GM18517 (cell line): ENCODE results near the gene ASB18.

Experiments used
- ATAC-seq: cut with Tn5 transposase; IDR thresholded peaks from one replicate; pipeline ENCODE4 v1.9.1; 2021; ENCODE audit warnings: mild to moderate bottlenecking, moderate library complexity; ENCODE audit not compliant: unreplicated experiment

ASB18 gene

DNA sequence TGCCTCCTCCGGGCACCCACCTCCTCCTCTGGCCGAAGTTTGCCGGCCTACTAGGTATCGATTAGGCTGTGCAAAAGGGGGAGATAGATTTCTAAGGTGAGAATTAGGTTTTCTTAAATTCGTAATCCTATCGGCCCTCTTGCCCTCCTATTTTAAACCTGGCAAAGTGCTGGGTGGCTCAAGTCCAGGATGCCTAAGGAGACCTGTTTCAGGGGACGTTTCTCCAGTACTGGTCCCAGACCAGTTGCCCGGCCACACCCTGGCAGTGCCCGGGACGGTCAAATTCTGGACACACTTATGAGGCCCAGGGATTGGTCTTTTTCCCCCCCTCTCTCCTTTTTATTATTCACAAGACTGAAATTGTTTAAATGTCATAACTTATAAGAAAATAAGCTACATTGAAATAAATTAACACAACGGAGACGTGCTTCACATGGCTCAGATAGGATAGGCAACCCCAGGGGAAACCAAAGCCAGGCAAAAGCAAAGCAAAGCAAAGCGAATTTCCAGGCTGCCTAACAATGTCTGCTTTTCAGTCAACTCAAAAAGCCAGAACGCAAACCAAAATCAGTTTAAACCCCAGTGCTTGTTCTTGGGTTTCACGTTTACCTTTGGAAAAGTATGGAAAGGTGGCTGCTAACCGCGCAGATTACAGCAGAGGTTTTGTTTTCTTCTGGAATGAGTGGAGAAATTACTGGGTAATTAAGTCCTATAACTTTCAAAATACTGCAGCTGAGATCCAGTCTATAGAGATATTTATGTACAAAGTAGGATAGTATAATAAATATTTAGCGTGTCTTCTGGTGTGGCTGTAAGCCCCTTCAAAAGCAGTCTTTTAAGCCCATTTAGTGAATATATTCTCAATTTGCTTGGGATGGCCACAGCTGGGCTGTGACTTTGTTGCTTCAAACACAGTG, 99.0 kb downstream of the ASB18 start:
- no peak for ATAC-seq

DNA sequence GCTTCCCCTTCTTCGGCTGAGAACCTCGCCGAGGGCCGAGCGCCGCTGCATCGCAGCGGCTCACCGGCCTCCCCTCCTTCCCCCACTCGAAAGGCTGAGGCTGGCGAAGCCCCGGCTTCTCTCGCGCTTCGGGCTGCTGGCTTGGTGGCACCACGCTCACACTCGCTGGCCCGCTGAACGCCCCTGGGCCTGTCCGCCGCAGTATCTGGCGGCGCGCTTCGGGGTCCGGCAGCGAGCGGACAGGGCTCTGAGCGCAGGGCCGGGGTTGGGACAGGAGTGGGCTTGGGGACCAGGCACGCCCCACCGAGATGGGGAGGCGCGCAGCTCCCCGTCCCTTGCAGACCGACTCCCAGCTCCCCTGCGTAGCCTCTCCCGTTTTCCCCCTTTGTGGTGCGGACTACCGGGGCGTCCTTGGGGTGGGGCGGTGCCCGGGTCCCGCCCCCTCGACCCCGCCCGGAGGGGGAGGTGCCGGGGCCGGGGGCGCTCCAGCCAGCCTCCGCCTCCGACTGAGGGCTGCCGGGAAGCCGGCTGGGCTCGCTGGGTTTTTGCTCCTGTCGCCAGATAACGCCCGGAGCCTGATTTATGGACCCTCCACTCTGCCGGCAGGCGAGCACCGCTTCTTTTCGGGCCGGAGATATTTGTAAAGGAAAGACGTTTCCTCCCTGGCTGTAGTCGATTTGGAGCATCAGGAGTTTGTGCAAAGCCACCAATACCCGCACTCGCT, 99.8 kb downstream of the ASB18 start:
- ATAC-seq: no peak

DNA sequence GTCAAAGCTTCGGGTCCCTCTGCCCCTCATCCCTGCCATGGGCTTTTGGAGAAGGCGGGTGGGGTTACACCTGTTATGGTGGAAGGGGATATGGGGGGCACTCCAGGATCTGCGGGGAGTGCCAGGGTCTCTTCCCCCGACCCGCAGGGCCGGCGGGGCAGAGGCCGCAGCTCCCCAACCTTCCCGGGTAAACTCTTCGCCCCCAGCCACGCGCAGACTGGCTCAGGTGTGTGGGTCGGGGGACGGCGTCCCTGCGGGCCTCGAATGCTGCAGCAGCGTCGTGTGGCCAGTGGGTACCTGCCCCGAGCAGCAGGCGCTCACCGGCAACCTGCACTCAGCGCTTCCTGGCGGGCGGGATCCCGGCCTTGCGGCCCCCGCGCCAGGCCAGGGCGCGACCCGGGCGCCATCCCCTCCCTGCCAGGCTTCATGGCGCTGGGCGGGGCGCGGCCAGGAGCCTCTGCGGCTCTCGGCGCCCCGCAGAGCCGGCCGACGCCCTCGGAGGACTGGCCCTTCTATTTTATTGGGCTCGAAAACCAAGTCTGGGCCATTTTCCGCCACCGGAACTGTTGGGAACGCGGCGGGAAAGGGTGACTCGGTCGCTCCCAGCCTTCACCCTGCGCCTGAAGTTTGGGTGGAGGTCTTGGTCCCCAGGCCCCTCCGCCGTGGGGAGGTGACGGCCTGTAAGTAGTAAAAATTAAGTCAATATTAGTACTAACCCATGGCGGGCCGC, 100.6 kb downstream of the ASB18 start:
- no peak for ATAC-seq

DNA sequence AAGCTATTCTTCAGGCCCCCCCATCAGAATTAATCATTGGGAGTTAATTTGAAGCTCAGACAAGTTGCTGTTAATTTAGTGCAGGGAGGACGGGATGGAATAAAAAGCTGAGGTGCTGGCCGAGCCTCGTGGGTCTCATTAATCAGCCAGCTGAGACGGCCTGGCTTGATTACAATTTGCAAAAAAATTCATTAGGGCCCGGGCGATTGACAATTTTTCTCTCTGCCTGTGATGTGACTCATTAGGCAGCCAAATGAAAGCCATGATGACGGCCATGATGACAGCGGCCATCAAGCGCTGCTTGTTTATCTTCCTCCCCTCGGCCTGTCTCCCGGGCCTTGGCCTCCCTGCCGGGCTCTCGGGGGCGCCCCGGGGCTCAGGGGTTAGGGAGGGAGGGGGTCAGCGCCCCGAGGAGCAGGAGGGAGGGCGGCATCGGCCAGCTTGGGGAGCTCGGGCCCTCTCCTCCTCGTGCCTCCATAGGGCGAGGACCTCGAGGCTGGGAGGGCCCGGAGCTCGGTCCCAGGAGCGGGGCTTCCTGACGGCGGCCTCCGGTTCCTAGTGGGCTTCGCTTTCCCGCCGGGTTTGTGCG, 101.2 kb downstream of the ASB18 start:
- no peak for ATAC-seq

DNA sequence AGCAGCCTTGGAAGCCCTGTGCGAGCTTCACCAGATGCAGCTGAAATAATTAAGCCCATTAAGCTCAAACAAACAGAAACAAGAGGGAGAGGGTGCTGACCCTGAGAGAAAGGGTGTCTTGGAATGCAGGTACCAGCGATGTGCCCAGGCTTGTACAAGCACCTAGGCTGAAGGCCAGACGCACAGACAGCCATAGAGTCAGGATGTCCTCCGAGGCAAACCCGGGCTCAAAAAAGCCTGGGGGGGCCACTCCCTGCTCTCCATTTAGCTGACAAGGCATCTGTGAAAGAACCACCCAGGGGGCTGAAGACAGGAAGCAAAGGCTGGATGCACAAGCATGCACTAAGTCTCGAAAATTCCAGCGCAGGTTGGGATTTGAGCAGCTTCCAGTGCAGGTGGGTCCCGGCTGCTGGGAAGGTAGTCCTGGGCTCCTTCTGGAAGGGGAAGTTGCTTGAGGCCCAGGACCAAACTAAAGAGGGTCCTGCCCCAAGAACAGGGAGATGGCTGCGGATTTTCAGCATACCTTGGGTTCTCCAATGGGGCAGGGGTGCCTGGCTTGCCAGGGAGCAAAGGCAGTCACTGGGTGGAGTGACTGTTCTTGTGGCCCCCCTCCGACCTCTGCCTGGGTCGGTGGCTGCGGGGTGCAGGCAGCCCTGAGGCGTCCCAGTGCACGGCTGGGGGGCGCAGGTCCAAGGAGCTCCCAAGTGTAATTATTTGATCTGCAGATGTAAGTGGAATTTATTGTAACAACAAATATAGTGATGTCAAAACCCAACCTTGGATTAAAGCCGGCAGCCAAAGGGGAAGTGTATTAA, 102.0 kb downstream of the ASB18 start:
- no peak for ATAC-seq

DNA sequence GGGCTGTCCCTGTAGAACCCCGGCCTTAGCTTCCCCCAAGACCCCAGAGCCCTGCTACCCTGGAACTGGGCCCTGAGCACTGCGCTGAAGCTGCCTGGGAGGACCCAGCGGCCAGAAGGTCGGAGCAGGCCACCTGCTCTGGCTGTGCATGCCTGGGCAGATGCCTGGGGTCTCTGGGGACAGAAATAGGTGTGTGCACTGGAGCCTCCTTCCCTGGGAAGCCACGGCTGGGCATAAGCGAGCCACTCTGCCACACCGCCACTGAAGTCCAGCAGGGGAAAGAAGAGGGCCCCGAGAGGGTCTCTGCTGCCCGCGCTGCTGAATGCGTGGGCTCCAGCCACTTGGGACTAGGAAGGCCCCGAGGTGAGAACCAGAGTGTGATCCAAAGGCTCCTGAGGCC, 102.7 kb downstream of the ASB18 start:
- ATAC-seq: no peak

DNA sequence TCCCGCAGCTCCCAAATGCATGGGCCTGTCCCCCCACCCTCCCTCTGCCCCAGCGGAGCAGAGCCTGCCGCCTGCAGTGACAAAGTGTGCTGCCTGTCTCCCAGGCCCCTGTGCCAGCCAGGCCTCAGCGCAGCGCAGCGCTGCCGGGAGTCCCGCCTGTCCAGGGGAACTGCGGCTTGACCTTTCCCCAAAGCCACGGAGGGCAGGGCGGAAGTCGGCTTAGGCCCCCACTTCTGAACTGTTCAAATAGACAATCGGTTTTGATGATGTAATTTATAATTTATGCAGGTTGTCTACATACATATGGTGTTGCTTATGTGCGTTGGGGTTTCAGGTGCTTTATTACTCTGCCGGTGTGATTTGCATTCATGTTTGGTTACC, 103.1 kb downstream of the ASB18 start:
- ATAC-seq: no peak

DNA sequence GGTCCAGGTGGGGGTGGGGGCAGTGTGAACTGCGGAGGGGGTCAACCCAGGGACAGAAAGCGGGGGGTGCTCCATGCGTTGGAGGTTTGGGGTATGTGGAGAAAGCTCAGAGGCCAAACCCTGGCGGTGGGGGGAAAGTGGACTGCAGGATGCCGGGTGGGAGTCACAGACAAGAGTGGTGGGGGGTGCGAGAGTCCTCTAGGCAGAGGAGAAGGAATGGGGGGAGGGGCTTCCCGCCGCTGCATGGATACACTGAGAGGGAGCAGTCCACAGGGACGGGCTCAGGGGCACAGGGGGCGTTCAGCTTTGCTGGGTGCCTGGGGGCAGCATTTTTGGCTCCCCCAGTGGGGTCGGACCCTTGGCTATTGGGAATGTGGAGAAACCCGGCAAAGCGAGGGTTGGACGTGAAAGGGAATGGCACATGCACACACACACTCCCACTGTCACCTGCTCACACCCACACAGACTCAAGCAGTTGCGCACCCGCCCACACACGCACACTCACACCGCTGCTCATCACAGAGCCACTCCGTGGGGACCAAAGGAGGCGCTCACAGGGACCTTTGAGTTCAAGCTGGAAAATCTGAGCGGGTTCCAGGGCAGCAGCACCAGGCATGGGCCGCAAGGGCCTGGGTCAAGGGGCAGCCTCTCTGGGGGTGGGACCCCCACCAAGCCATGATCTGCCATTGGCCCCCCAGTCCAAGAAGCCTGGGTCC, 103.7 kb downstream of the ASB18 start:
- ATAC-seq: no peak

DNA sequence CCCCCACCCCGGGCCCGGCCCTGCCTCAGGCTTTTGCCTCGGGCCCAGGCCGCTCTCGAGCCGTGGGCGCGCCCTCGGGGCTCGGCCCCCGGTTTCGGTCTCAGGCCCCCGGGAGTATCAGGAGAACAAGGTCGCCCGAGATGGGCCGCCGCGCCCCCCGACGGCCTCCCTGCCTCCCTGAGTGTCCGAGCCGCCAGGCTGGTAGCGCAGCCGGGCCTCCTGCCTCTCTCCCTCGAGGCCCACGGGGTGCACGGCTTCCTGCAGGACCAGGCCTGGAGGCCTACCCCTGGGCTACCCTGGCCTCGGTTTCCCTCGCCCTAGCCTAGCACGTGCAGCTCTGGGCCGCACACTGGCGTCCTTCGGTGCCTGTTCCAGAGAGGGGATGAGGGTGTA, 104.4 kb downstream of the ASB18 start:
- ATAC-seq: no peak

DNA sequence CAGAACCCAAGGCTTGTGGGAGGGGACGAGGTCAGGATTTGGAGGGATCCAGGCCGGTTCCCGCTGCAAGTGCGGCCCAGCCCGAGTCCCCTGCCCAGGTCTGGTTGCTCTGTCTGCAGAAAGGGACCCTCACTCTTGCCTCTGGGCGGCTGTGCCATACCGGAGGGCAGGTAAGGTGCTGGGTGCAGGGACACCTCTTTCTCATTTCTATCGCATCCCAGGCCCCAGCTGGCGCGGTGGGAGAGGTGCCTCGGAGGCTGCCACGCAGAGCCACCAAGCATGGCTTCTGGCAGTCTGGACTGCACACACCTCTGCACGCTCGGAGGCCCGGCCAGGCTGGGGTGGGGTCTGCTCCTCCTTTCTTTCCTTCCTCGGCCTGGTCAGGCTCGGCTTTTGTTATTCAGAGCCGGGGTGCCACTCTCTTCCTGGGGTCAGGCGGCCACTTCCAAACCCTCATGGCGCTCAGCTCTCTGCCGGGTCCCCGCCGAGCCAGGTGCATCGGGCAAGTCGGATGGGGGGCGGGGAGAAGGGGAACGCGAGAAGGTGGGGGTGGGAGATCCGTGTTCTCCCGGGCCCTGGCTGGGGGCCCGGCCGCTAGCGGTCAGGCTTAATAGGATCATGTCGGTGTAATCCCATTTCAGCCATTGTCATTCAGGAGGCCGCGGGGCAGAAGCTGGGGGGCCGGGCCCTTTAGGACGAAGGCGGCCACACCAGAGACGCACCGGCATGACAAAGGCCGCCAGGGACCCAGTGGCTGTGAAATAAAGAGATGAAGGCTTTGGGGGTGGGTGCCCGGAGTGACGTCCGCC, 105.0 kb downstream of the ASB18 start:
- ATAC-seq: no peak

DNA sequence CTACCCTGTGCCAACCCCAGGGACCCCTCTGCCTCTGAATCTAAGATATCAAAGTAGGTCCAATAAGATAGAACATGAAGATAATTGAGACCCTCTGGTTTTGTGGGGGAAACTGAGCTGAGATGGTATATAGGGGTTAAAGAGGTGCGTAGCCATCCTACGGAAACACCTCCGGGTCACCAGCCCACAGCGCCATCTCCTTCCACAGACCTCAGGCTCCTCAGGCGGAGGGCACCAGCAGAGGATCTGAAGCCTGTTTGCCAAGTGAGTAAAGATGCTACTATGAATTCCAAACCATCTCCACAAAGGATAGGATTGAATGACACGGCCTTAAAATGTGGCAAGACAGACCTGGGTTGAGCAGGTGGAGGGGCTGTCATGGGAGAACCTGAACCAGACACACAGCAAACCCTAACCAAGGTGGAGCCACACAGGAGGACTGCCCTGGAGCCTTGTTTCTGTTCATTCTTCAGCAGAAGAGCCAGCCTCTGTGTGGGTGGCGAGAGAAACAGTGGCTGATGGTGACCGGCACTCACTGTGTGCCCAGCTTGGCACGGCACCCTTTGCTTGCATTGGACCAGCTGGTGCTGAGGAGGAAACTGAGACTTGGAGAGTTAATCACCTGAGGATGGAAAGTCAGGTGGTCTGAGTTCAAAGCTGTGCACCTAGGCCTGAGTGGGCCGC, 106.2 kb downstream of the ASB18 start:
- no peak for ATAC-seq

DNA sequence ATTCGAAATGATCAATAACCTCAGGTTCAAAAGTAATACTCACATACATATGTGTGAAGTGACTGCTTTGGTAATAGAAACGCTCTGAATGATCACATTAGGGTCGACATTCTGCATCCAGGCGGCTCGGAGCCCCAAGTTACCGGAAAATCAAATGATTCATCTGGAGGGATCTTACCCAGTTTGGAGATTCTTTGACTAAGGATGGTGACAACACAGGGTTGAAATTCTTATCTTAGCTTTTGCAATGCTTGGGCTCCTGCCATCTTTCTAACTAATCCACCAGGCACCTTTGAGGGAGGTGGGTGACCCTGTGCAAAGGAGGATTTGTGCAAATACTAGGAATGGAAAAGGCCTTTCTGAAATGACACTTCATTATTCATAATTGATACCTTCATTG, 106.8 kb downstream of the ASB18 start:
- ATAC-seq: no peak

DNA sequence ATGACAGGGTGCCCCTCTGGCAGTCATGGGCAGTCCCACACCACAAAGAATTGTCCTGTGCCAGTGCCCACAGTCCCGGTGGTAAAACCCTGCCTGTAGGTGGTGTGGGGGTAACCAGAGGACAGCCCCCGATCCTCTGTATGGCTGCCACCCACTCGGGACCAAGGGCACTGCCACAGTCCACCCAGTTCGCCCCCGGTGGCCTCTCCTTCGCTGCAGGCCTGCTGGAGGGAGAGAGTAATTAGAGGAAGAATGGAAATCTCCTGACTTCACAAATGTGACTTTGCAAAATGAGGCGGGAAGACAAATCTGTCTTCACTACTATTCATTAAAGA, 107.4 kb downstream of the ASB18 start:
- ATAC-seq: no peak

DNA sequence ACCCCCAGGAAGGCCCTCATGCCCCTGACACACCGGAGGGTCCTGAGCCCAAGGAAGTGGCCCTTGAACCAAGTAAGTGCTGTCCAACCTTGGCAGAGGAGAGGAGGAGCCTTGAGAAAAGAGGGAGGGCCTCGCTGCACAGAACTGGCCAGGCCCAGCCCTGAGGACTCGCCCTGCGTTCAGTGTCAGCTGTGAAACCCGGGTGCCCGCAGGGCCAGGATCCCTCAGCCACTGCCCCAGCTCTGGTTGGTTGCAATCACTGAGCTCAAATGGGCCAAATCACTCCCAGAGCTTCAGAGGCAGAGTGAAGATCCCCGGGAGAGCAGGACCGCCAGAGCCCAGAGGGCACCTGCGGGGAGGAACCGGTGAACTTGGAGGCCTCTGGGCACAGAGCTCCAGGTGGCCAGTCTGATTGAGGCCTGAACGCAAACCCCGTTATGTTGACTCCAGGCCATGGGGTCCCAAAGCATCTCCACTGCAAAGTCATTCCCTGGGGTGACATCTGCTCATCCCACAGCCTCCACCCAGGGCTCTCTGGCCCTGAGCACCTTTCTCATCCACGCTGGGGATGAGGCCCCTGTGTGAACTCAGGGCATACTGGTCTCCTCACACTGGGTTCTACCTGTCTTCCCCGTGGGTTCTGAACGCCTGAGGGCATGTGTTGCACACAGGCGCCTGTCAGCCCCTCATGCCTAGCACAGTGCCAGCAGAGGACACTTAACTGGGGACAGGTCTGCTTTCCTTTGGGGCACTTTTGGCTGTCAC, 107.9 kb downstream of the ASB18 start:
- no peak for ATAC-seq

DNA sequence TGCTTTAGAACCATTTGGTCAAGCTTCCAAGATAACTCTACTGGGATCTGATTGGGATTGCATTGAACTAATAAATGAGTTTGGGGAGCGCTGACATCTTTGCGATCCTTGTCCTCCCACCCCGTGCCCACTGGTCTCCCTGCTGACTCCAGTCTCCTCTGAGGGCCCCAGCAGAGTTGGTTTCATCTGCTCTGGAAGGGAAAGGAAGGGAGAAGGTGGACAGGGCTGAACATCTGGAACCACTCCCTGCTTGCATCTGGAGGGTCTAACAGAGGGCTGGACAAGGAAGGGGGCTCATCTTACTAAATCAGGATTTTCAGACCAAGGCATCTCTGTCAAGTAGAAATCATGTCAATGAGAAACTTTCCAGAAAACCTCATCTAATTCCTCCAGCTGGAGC, 108.8 kb downstream of the ASB18 start:
- ATAC-seq: no peak

DNA sequence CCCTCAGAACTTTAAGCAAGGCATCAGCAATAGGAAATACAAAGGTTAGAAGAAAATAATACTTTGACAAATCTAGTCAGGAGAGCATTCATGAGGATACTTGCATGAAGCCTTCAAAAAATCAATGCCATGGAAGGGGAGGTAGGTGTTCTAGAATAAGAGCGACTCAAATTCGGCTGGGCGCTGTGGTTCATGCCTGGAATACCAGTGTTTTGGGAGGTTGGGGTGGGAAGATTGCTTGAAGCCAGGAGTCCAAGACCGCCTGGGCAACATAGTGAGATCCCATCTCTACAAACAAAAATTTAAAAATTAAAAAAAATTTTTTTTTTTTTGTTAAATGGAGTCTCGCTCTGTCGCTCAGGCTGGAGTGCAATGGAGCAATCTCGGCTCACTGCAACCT, 117.8 kb downstream of the ASB18 start:
- no peak for ATAC-seq

DNA sequence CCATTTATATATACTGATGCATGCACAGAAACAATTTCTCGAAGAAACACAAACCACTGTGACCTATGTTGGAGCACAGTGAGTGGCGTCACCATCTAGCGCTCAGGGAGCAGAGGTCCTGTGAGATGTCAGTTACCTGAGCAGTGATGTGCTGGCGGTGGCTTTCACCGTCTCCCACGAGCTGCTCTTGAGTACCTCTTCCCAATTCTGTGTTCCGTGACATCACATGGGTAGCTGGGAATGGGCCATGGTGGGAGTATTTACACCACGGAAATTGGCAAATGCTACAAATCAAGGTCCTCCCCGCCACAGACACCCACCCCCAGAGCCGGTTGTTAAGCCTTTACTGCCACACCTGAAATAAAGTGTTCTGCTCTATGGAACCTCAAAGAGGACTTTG, 120.4 kb downstream of the ASB18 start:
- ATAC-seq: no peak
